HepG2 (cell line): ENCODE results near the gene SPP1. TPM values are rescaled to one million over a fixed set of nuclear protein-coding genes. Genes with fewer than 3 reads are reported as not detected.

ENCODE experiments used
- ATAC-seq: fragments of 200-7000 bp; cut with Tn5 transposase; 3 replicates; pipeline ENCODE4 v1.9.1; 2020; ENCODE audit warnings: mild to moderate bottlenecking, moderate library complexity
- BruUV-seq: library from RNA; stranded (reverse); fragments of 400-500 nt; replicated peaks from 2 replicates; lab custom pipeline; 2021; lab: Mats Ljungman, UMichigan
- CTCF ChIA-PET: fragments of 300-600 bp; formaldehyde crosslinking; extraction: SDS; loops from one replicate; lab custom pipeline; 2021; ENCODE audit warnings: low total read pairs, inconsistent platforms, low intra/inter-chr PET ratio; lab: Yijun Ruan, JAX
- POLR2A ChIA-PET: fragments of 350-600 bp; sonication (Branson Sonifier 250); formaldehyde crosslinking; loops from one replicate; lab custom pipeline; 2020; ENCODE audit warnings: antibody characterized with exemption, inconsistent platforms; lab: Yijun Ruan, JAX
- DNase-seq: peaks from one replicate; pipeline ENCODE4 v3.0.0-alpha.2; 2015; ENCODE audit warnings: low spot score
- FAIRE-seq: peaks from 3 replicates; lab custom pipeline; 2011; peaks lifted over from hg19 to GRCh38; lab: Jason Lieb, UNC
- H2AFZ ChIP-seq: one replicate; pipeline ENCODE4 v1.6.1; 2011; ENCODE audit warnings: low read length, inconsistent platforms
- H3K27ac ChIP-seq: fragments of 300-600 bp; 3 replicates; pipeline ENCODE4 v1.8.0; 2011; ENCODE audit warnings: mixed run types, mild to moderate bottlenecking, mixed read lengths, low read length, inconsistent platforms; ENCODE audit not compliant: insufficient read depth; ENCODE audit errors: extremely low read length
- H3K27me3 ChIP-seq, 2 experiments: fragments of 200-600 bp in 1 of 2; 2 replicates in 1 of 2; 3 replicates in 1 of 2; pipeline versions ENCODE4 v1.6.0 to v1.8.0; 2011; ENCODE audit warnings: low read length in 2 of 2, mild to moderate bottlenecking in 2 of 2, moderate library complexity in 2 of 2, inconsistent platforms in 1 of 2; ENCODE audit not compliant: insufficient read depth in 2 of 2, control insufficient read depth in 1 of 2
- H3K36me3 ChIP-seq, 2 experiments: fragments of 200-600 bp in 1 of 2; replicated peaks in 1 of 2; 2 replicates in 1 of 2; 3 replicates in 1 of 2; pipeline versions ENCODE4 v1.5.1 to v1.8.0; 2011; ENCODE audit warnings: low read length in 2 of 2, inconsistent platforms in 1 of 2; ENCODE audit not compliant: insufficient read depth in 2 of 2, control insufficient read depth in 1 of 2
- H3K4me1 ChIP-seq: 2 replicates; pipeline ENCODE4 v1.5.1; 2012; ENCODE audit warnings: low read length, inconsistent platforms; ENCODE audit not compliant: insufficient read depth
- H3K4me2 ChIP-seq: 2 replicates; pipeline ENCODE4 v1.6.0; 2011; ENCODE audit warnings: low read depth, low read length, inconsistent platforms
- H3K4me3 ChIP-seq, 3 experiments: fragments of 200-600 bp in 1 of 3; sonication (generic), shearing (Covaris generic) in 1 of 3; replicated peaks in 1 of 3; 2 replicates each; pipeline ENCODE4 v1.5.1; 2011 to 2016; ENCODE audit warnings: low read length in 3 of 3, inconsistent platforms in 2 of 3, low read depth in 2 of 3, mild to moderate bottlenecking in 2 of 3, control low read depth in 1 of 3, mixed read lengths in 1 of 3; ENCODE audit not compliant: insufficient read depth in 1 of 3
- H3K79me2 ChIP-seq: one replicate; pipeline ENCODE4 v1.6.1; 2011; ENCODE audit warnings: low read length, inconsistent platforms; ENCODE audit not compliant: insufficient read depth
- H3K9ac ChIP-seq: 2 replicates; pipeline ENCODE4 v1.6.0; 2011; ENCODE audit warnings: mild to moderate bottlenecking, low read depth, low read length, inconsistent platforms; ENCODE audit not compliant: insufficient read depth
- H3K9me3 ChIP-seq: 2 replicates; pipeline ENCODE4 v1.5.1; 2012; ENCODE audit warnings: mild to moderate bottlenecking, low read length
- H4K20me1 ChIP-seq: 2 replicates; pipeline ENCODE4 v1.6.0; 2011; ENCODE audit warnings: inconsistent platforms, mild to moderate bottlenecking, low read length, moderate library complexity; ENCODE audit not compliant: insufficient read depth
- BRD4 ChIP-seq: sonication (generic); formaldehyde crosslinking; IDR thresholded peaks from 2 replicates; pipeline ENCODE4 v1.4.0; 2020; ENCODE audit warnings: missing genetic modification reagents
- DZIP1 ChIP-seq: sonication (generic); formaldehyde crosslinking; IDR thresholded peaks from 2 replicates; pipeline ENCODE4 v1.5.0; 2020; ENCODE audit warnings: mild to moderate bottlenecking, missing genetic modification reagents
- GPBP1L1 ChIP-seq: sonication (generic); formaldehyde crosslinking; IDR thresholded peaks from 2 replicates; pipeline ENCODE4 v1.5.0; 2020; ENCODE audit warnings: mild to moderate bottlenecking, missing genetic modification reagents
- POLR2AphosphoS2 ChIP-seq: IDR thresholded peaks from 2 replicates; pipeline ENCODE4 v1.6.1; 2011; ENCODE audit warnings: low read depth, low read length, improper control_type of control experiment
- SMYD3 ChIP-seq: sonication (generic); formaldehyde crosslinking; IDR thresholded peaks from 2 replicates; pipeline ENCODE4 v1.8.1; 2023; ENCODE audit warnings: mild to moderate bottlenecking, missing genetic modification reagents
- STAT6 ChIP-seq: sonication (generic); formaldehyde crosslinking; IDR thresholded peaks from 2 replicates; pipeline ENCODE4 v1.4.0; 2020; ENCODE audit warnings: missing genetic modification reagents, mild to moderate bottlenecking, borderline replicate concordance
- ZFP82 ChIP-seq: sonication (generic); formaldehyde crosslinking; IDR thresholded peaks from 2 replicates; pipeline ENCODE4 v1.5.1; 2020; ENCODE audit warnings: mild to moderate bottlenecking, missing genetic modification reagents, borderline replicate concordance
- ZNF256 ChIP-seq: sonication (generic); formaldehyde crosslinking; conservative IDR thresholded peaks from 2 replicates; pipeline ENCODE4 v1.4.0; 2020; ENCODE audit warnings: missing genetic modification reagents
- ZNF296 ChIP-seq: sonication (generic); formaldehyde crosslinking; conservative IDR thresholded peaks from 2 replicates; pipeline ENCODE4 v1.5.0; 2020; ENCODE audit warnings: mild to moderate bottlenecking, missing genetic modification reagents
- ZNF710 ChIP-seq: sonication (generic); formaldehyde crosslinking; IDR thresholded peaks from 2 replicates; pipeline ENCODE4 v1.5.0; 2020; ENCODE audit warnings: mild to moderate bottlenecking, missing genetic modification reagents, borderline replicate concordance
- ZNF782 ChIP-seq: sonication (generic); formaldehyde crosslinking; IDR thresholded peaks from 2 replicates; pipeline ENCODE4 v1.4.0; 2020; ENCODE audit warnings: missing genetic modification reagents, mild to moderate bottlenecking, borderline replicate concordance
- WGBS: methylation state at CpG from one replicate; pipeline ENCODE4 v1.1.6; 2017; ENCODE audit warnings: low lambda C conversion rate; 5-methylcytosine and 5-hydroxymethylcytosine counted together
- in situ Hi-C: cut with HindIII; loops from 2 replicates; pipeline ENCODE4 v1.10.0; 2017; ENCODE audit warnings: low pct_unique_long_range_greater_than_20kb; ENCODE audit not compliant: extremely low pct_ligation_motif_present
- intact Hi-C: fragments of 100-400 bp; cut with micrococcal nuclease; formaldehyde crosslinking; loops from one replicate; pipeline ENCODE4 v1.10.0; 2022; ENCODE audit not compliant: unreplicated experiment
- polyA plus RNA-seq, 8 experiments: library from polyadenylated mRNA; depleted of rRNA in 3 of 8; stranded (reverse) in 7 of 8; unstranded in 1 of 8; fragments of >200 nt; fragmentation: Illumina TruSeq in 4 of 8; extraction: Trizol in 4 of 8; gene quantifications; 2 replicates each; pipeline versions ENCODE4 v1.2.1 to v1.2.3, GENCODE V29; 2011 to 2016; ENCODE audit warnings: low read depth in 4 of 8, missing spikeins in 1 of 8, mixed read lengths in 1 of 8; ENCODE audit not compliant: insufficient read depth in 1 of 8
- total RNA-seq, 5 experiments: library from RNA; depleted of rRNA; stranded (reverse); fragments of >200 nt; fragmentation: Illumina TruSeq; extraction: Trizol; gene quantifications; 2 replicates each; pipeline ENCODE4 v1.2.3, GENCODE V29; 2016; ENCODE audit warnings: low read depth in 1 of 5

The SPP1 gene
- total and polyA plus RNA-seq, 2 of the 13 experiments (the other 11 are each of a cell fraction or from before 2014, with no cell fraction given), result 682 to 788 TPM

GRCh38 chr4:87937523-87937922 lies 38.0 kb upstream of the SPP1 start:
- 100% methylated on average over 1 of the region's 1 CpG for WGBS
- Histone ChIP-seq H3K9me3 (no peaks in the 10 kb centered on the region), H3K4me2 (no peak overlapping the region), H3K27ac (no peak overlapping the region), H3K4me1 (peaks cover 31% of the 10 kb centered on the region), H3K9ac (no peak overlapping the region), H2AFZ (no peak overlapping the region), H4K20me1 (no peaks in the 10 kb centered on the region), H3K79me2 (no peaks in the 10 kb centered on the region), H3K4me3 (no peak overlapping the region), H3K27me3 (no peaks in the 10 kb centered on the region), H3K36me3 (no peaks in the 10 kb centered on the region)
- FAIRE-seq, result no peak
- no peak for DNase-seq
- ATAC-seq, result no peak
- in situ Hi-C loops, result no loop called here
- TF ChIP-seq GPBP1L1 (CRISPR knock-in tag) (no peak), ZNF710 (no peak), ZNF256 (no peak), ZNF296 (no peak), STAT6 (CRISPR knock-in tag) (no peak), ZNF782 (CRISPR knock-in tag) (no peak), SMYD3 (CRISPR knock-in tag) (no peak), ZFP82 (CRISPR knock-in tag) (no peak), DZIP1 (CRISPR knock-in tag) (no peak), BRD4 (CRISPR knock-in tag) (no peak), POLR2AphosphoS2 (no peak)
- ChIA-PET POLR2A (no interaction called here), CTCF (no interaction called here)
- BruUV-seq, result no TSS peak
- intact Hi-C loops, result no loop called here
